HG03108 (cell line): ENCODE data around the gene HJURP.

Experiments
- ATAC-seq: cut with Tn5 transposase; IDR thresholded peaks from one replicate; pipeline ENCODE4 v1.9.1; 2021; ENCODE audit warnings: moderate library complexity; ENCODE audit not compliant: unreplicated experiment

HJURP gene

DNA sequence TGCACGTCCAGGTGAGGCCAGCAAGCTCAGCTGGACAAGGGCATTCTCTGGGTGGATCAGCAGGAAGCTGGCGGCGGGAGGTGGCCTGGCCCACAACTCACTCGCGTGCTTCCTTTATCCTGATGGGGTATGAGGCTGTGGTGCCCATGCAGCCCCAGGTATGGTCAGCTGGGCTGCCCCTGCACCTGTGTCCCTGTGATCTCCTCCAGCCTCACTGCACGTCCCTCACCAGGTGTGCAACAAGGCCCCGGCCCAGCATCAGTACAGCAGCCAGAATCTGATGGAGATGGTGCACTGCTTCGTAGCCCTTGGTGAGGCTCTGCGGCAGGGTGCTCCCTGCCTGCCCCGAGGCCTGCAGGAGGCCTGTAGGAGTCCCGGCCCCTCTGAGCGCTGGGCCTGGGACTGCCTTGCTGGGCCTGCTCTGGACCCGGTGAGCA lies 58.6 kb downstream of the HJURP start:
- no peak for ATAC-seq

DNA sequence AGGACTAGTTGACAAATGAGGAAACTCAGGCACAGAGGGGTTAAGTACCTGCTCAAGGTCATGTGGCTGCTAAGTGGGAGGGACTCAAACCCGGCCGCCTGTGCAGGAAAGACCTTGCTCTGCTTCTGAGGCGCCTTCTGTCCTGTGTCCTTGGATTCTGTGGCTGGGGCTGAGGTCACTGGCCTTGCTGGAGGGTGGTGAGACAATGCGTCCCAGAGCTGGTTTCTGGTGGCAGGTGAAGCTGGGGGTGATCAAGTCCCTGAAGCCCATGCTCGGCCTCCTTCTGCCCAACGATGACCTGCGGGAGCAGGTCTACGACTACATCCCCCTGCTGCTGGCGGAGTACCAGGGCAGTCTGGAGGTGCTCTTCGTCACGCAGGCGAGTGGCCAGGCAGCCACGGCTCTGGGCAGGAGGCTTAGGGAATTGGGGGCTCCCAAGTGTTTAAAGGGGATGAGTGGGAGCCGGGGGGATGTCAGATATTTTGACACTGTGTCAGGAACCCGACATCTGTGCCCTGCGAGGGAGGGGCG lies 60.1 kb downstream of the HJURP start:
- no peak for ATAC-seq

DNA sequence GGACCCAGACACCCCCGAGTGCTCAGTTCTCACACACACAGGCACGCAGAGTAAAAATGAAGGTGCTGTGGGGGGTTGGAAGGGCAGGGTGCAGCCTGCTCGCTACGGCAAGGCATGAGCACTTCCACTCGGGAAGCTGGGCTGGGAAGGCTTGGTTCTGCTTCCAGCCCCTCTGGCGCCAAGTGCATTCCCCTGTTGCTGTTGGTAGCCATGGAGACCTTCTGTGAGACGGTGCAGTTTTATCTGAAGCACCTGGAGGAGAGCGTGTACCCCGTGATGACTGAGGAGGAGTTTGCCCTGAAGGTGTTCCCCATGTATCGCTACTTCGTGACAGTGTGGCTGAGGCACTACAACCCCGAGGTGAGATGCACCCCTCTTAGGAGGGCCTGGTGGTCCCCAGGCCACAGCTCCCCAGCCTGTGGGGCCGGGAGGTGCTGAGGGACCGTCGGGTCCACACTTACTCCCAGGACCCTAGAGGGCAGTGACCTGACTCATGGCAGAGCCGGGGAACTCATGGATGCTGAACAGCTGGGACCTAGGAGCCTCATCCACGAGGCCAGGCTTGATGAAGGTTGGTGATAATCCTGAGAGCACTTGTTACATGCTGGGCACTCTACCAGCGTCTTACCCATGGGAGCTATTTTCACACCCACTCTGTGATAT lies 60.7 kb downstream of the HJURP start:
- no peak for ATAC-seq

DNA sequence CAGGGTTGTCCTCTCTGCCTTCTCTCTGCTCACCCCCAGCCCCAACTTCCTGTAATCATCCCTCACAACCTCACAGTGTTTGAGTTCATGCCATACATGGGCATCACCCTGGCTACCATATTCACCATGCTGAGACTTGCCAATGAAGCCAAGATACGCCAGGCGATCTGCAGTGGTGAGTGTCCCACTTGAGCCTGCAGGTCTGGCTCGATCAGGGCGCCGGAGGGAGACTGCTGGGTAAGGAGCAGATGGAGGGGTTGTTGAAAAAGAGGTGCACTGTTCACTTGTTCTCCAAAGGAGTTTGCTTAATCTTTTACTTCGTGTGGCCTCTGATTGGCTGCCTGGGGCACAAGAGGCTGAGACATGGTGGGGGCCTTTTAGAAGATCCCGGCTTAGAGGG lies 61.6 kb downstream of the HJURP start:
- ATAC-seq = no peak

DNA sequence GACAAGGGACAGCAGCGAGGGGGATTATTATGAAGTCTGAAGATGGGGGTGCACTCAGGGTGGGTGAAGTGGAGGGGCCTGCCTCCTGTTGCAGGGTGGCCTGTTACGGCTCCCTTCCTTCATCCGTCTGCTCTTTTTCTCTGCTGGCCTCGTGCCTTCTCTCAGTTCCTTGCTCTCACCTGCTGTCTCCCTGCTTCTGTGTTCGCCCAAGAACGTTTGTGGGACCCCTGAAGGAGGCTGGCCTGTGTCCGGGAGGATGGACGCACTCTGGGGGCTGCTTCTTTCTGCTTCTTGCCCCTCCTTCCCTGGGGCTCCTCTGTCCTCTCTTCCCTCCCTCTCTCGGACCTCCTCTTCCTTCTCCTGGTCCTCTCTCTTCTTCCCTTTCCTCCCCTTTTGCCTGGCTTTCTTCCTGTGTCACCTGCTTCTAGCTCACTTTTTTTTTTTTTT lies 62.4 kb downstream of the HJURP start:
- no peak for ATAC-seq

DNA sequence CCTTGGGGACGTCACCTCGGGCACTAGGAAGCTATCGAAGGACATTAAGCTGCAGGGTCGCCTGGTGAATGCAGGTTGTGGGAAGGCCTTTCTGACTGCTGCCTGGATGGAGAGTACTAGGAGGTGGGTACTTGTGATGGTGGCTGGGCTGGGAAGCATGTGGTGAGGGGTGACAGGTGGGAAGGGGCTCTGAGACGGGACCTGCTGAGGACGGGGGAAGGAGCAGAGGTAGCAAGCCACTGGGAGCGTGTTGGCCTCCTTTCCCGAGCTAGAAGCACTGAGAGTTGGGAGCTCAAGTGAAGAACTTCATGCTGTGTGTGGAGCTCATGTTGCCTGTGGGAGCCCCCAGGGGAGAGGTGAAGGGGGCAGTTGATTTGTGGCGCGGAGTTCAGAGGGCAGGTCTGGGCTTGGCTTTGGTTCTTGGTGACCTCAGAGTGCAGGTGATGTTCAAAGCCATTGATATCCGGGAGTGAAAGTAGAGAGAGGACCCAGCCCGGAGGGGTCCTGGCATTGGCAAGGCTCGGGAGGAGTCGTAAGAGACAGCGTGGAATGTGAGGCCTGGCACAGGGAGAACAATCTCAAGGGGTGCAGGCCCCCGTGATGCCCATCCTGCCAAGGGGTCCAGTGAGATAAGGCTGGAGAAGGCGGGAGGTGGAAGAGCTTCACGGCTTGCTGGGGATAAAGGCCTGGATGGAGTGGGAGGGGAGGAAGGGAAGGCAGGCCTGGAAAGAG lies 63.0 kb downstream of the HJURP start:
- no peak for ATAC-seq

DNA sequence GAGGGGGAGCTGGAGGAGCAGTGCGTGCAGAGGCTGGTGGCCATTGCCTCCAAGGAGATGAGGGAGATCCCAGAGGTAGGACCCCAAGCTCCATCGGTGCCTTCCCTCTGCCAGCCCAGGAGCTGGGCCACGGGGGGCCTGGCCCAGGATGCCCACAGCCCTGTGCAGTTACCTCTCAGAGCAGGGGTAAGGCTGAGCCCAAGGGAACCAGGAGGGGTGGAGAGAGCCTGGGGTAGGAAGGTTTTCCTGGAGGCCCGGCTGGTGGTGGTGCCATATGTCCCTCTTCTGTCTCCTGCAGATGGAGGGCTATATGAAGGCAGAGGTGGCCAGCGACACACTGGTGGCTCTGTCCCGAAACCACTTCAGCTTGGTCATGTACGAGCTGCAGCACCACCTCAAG lies 64.8 kb downstream of the HJURP start:
- no peak for ATAC-seq
